Stimulated activated CD4-positive, alpha-beta T cell treated with anti-CD3 and anti-CD28 coated beads, Interleukin-1b, Interleukin-23, amount 100 ng/mL, for 48 hours (primary cell): ENCODE measurements around the gene KLHDC4.
"Not testable (repeated sequence)": the region's sequence is repeated elsewhere in the genome, so short reads cannot be mapped to it uniquely, and the experiment has no call there.

ENCODE experiments used
- DNase-seq: peaks from one replicate; pipeline ENCODE4 v3.0.0-alpha.2; 2020

The KLHDC4 gene

DNA sequence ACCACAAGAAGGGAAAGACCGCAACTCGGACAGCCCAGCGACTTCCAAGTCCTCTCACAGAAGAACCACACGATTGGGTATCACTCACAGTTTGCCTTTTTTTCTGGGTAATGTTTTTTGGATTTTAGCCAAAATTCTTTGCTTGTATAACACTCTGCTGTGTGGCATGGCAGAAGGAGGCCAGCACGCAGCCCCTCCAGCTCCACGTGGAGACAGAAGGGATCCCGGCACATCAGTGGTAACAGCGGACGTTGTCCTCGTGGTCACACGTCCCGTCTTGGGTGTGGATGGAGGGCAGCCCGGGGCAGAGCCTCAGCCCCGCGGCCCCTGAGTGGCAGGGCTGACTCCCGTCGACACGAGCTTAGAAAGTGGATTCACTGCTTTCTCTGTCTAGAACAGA, 69.1 kb downstream of the KLHDC4 start:
- DNase-seq: no peak

DNA sequence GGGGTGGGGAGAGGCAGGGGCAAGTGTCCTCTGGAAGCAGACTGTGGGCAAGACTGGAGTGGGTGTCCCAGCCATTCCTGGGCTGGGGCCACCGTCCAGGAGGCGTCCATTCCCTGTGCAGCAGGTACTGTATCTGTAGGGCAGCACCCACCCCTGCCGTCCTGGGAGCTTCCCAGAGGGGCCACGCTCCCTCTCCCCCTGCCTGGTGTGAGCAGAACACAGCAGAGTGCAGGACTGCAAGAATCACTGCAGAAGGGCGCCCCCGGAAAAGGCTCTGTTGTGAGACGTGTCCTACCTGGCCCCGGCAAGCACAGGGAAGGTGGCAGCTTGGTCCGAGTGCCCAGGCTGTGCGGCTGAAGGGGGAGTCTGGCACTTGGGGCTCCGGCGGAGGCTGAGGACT, 70.3 kb downstream of the KLHDC4 start:
- DNase-seq: no peak

- no peak for DNase-seq
Measured at GRCh38 chr16:87694441-87695125, 71.2 kb downstream of the KLHDC4 start.

DNA sequence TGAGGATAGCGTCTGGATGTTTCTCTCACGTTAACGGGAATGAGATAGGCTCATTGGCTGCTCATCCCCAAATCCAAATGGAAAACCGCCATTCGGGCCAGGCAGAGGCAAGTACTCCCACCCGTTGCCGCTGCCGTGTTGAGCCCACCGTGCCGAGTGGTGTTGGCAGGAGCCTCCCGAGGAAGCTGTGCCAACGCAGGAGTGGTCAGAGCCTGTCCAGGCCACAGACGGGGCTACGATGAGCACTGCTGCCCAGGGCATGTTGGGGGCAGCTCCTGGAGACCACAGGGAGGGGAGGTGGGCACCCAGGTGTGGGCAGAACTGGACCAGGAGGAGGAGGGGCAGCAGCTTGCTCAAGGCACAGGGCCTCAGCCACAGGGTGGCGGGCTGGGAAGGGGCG, 72.0 kb downstream of the KLHDC4 start:
- DNase-seq: no peak

DNA sequence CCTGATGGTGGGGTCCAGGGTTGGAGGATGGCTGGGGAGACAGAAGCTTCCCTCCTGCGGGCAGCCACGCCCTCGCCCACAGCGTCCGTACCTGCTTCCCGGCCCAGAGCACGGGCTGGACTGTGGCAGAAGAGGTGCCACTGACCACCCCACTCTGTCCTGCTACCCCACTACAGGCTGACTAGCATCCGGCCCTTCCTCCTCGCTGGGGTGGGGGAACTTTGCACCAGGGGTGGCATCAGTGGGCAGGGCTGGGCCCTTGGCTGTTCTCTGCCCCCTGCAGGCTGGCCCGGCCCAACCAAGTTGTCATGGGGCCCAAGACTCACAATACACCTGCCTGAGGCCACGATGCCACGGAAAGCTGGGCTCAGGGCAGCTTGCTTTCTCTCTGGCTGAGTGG, 73.0 kb downstream of the KLHDC4 start:
- DNase-seq: no peak

- DNase-seq: no peak
Measured at GRCh38 chr16:87692176-87692575, 73.6 kb downstream of the KLHDC4 start.

- no peak for DNase-seq
Measured at GRCh38 chr16:87691686-87692079, 74.1 kb downstream of the KLHDC4 start.

DNA sequence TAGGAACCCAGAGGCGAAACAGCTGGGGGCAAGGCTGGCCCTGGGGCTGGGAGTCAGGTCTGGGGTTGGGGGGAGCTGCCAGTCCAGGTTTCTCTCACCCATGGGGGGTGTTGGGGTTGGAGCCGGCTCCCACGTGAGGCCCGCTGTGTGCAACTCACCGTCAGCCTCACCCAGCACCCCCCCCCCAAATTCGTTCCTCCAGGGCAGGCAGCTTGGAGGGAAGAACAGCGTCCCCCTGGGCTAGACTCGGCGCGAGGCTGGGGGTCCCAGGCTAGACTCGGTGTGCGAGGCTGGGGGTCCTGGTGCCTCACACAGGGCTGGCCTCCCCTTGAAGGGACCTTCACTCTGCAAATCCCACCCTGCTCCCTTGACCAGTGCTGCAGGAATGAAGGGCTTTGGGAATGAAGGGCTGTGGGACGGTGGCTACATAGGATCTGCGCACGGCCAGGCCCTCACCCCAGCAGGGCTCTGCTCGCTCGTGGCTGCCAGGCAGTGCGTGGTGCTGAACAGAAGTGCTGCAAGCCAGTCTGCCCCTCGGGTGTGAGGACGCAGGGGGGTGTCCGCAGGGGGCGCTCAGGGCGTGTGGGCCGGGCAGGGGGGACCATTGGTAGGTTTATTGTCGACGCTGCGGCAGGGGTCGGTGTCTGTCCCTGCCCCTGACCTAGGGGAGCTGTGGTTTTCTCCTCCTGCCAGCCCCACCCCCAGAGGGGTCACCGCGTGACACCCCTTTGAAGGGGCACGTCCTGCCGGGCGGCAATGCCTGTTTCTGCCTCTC, 74.7 kb downstream of the KLHDC4 start:
- no peak for DNase-seq

DNA sequence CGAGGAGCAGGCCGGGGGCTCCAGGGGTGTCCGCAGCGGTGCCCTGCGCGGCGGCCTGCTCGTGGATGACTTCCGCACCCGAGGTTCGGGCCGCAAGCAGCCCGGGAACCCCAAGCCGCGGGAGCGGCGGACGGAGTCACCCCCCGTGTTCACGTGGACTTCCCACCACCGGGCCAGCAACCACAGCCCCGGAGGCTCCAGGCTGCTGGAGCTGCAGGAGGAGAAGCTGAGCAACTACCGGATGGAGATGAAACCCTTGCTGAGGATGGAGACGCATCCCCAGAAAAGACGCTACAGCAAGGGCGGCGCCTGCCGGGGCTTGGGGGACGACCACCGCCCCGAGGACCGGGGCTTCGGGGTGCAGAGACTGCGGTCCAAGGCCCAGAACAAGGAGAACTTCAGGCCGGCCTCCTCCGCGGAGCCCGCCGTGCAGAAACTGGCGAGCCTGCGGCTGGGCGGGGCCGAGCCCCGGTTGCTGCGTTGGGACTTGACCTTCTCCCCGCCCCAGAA, 75.8 kb downstream of the KLHDC4 start:
- DNase-seq: no peak

GRCh38 chr16:87688876-87689815, 76.6 kb downstream of the KLHDC4 start:
- DNase-seq: no peak

GRCh38 chr16:87687998-87688529, 77.7 kb downstream of the KLHDC4 start:
- no peak for DNase-seq

GRCh38 chr16:87687126-87687910, 78.5 kb downstream of the KLHDC4 start:
- DNase-seq: no peak

DNA sequence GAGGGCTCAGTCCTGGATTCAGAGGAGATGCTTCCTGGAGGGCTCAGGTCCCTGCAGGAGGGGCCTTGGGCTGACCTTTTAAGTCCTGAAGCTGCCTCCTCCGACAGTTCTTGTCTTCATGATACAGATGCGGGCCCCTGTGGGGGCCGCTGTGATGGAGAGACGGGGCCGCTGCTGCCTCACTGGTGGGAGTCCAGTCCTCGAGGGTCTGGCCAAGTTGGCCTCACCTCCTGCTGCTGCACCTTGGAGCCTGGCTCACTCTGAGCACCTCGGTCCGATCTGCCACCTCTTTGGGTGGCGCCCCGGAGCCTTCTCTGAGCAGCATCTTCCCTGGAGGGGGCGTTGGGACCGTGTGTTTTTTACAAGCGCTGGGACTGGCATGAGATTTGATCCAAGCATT, 79.1 kb downstream of the KLHDC4 start:
- no peak for DNase-seq

GRCh38 chr16:87685766-87686165, 80.0 kb downstream of the KLHDC4 start:
- DNase-seq: no peak

GRCh38 chr16:87685405-87685755, 80.4 kb downstream of the KLHDC4 start:
- no peak for DNase-seq

DNA sequence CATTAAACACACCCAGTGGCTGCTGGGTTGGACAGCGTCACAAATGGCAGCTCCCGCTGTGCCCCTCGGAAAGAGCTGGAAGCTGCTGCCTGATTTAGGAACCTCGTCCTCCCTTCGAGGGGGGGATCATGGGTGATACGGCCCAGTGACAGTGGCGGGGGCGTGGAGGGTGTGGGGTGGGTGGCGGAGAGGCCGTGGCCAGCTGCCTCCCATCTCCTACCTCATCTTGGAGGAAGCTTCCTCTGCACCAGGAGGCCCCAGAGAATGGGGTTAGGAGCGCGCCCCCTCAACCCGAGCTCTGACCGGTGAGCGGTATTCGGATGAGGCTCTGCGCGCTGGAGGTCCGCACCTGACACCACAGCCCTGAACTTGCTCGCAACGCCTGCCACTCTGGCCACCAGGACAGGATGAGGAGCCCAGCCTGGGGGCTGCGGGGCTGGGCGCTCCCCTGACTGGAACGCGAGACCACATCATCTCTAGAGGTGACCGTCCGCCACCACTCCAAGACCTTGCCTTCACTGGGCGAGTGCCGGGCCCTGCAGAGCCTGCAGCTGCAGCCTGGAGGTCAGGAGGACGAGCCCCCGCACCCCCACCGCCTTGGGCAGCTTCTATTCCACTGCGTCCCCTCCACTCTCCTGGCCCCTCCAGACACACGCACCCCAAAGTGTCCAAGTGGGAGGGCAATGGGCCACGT, 80.9 kb downstream of the KLHDC4 start:
- DNase-seq: no peak

GRCh38 chr16:87684106-87684677, 81.6 kb downstream of the KLHDC4 start:
- no peak for DNase-seq

DNA sequence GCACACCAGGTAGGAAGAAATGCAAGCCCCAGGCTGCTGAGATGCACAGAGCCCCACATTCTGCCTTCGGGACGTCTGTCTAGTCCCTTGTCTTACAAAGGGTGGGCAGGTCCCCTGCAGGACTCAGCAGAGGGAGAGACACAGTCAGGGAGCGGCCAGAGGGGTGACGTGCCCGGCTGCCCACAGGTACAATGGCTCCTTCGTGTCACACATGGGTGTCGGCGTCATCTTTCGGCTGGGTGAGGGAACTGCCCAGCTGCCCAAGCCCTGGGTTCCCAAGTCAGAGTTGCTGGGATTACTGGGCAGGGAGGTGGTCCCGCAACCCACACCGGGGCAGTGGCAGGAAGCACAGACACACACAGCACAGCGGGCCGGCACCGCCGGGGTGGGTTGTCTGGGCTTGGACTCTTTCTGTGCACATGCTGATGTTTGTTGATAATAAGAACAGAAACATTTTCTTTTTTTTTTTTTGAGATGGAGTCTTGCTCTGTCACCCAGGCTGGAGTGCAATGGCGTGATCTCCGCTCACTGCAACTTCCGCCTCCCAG, 82.9 kb downstream of the KLHDC4 start:
- DNase-seq: no peak

- peak; percentile 35 for DNase-seq
Measured at GRCh38 chr16:87681981-87682570, 83.7 kb downstream of the KLHDC4 start.

GRCh38 chr16:87681051-87681602, 84.7 kb downstream of the KLHDC4 start:
- DNase-seq: not testable (repeated sequence)
